NB4 (cell line): ENCODE data around the gene NPIPA5.
"Not testable (repeated sequence)": the region's sequence is repeated elsewhere in the genome, so short reads cannot be mapped to it uniquely, and the experiment has no call there.

Experiments used
- DNase-seq: peaks from one replicate; pipeline ENCODE4 v3.0.0; 2010; ENCODE audit warnings: low read depth
- H3K4me3 ChIP-seq: one replicate; pipeline ENCODE4 v1.5.1; 2011; ENCODE audit warnings: mild to moderate bottlenecking, low read depth, low read length, moderate library complexity
- CTCF ChIP-seq: IDR thresholded peaks from one replicate; pipeline ENCODE4 v1.5.1; 2012; ENCODE audit warnings: low read depth, low read length
- MAX ChIP-seq: IDR thresholded peaks from 2 replicates; pipeline ENCODE4 v1.6.1; 2011; ENCODE audit warnings: low read depth, low read length
- MYC ChIP-seq: IDR thresholded peaks from 2 replicates; pipeline ENCODE4 v1.6.1; 2011; ENCODE audit warnings: low read depth, low read length
- POLR2A ChIP-seq: IDR thresholded peaks from 2 replicates; pipeline ENCODE4 v1.6.1; 2011; ENCODE audit warnings: mild to moderate bottlenecking; ENCODE audit not compliant: insufficient read length; ENCODE audit errors: extremely low read depth

NPIPA5 gene

GRCh38 chr16:15399317-15399716 is 21.2 kb upstream of the NPIPA5 start:
- DNase-seq: no peak
- H3K4me3 ChIP-seq: no peak overlapping the region
- TF ChIP-seq MYC (no peak), POLR2A (no peak), CTCF (no peak), MAX (no peak)

GRCh38 chr16:15398618-15399316 is 20.7 kb upstream of the NPIPA5 start:
- DNase-seq: no peak
- H3K4me3 ChIP-seq: no peak overlapping the region
- TF ChIP-seq MAX: no peak
- no peak for TF ChIP-seq POLR2A
- no peak for TF ChIP-seq CTCF
- TF ChIP-seq MYC: no peak

GRCh38 chr16:15396948-15397594 is 19.0 kb upstream of the NPIPA5 start:
- TF ChIP-seq POLR2A (no peak), MAX (no peak), CTCF (no peak), MYC (no peak)
- H3K4me3 ChIP-seq: no peak overlapping the region
- DNase-seq: no peak

GRCh38 chr16:15396509-15396829 is 18.4 kb upstream of the NPIPA5 start:
- not testable (repeated sequence) for H3K4me3 ChIP-seq

GRCh38 chr16:15395631-15396508 is 17.8 kb upstream of the NPIPA5 start, which contains the start of gene MPV17L:
Gene MPV17L (plus strand): TSS chr16:15395754. CDS start chr16:15395898, 144 bp downstream.
- not testable (repeated sequence) for H3K4me3 ChIP-seq, DNase-seq

More at GRCh38 chr16:15396509-15396829, 18.4 kb upstream of the NPIPA5 start:
- DNase-seq: not testable (repeated sequence)

- not testable (repeated sequence) for DNase-seq, H3K4me3 ChIP-seq
Measured at GRCh38 chr16:15393025-15393424, 14.9 kb upstream of the NPIPA5 start.

GRCh38 chr16:15389916-15390315 is 11.8 kb upstream of the NPIPA5 start:
- not testable (repeated sequence) for H3K4me3 ChIP-seq

GRCh38 chr16:15388060-15388459 is 10.0 kb upstream of the NPIPA5 start:
- not testable (repeated sequence) for DNase-seq, H3K4me3 ChIP-seq

More at GRCh38 chr16:15389916-15390315, 11.8 kb upstream of the NPIPA5 start:
- DNase-seq: not testable (repeated sequence)

- not testable (repeated sequence) for DNase-seq, H3K4me3 ChIP-seq
Measured at GRCh38 chr16:15382810-15383209, 4.7 kb upstream of the NPIPA5 start.

GRCh38 chr16:15357495-15357894 is 20.6 kb downstream of the NPIPA5 start:
- H3K4me3 ChIP-seq, DNase-seq: not testable (repeated sequence)

- not testable (repeated sequence) for H3K4me3 ChIP-seq, DNase-seq
Measured at GRCh38 chr16:15354846-15355245, 23.2 kb downstream of the NPIPA5 start.

GRCh38 chr16:15352852-15353251 is 25.2 kb downstream of the NPIPA5 start:
- H3K4me3 ChIP-seq, DNase-seq: not testable (repeated sequence)

- not testable (repeated sequence) for H3K4me3 ChIP-seq, DNase-seq
Measured at GRCh38 chr16:15351745-15352144, 26.3 kb downstream of the NPIPA5 start.
